ENCODE measurements around the gene OR2A42.
"Not testable (repeated sequence)": the region's sequence is repeated elsewhere in the genome, so short reads cannot be mapped to it uniquely, and the experiment has no call there.

DNA sequence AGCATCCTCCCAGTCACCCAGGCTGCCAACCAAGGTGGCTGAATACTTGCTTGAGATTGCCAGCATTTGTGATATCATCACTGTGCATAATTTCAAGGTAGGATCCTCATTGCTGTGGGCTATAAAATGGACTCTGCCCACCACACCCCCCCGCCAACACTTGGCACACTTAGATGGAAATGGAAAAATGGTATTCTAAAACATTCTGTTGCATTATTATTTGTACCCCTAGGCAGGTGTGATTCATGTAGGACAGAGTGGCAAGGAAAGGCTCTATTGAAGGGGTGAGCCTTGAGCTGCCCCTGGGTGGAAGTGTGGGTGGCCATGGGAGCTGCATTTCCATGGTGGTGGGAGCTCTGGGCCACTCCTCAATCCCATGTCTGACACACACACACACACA is 20.8 kb downstream of the OR2A42 start:
- TF ChIP-seq, protein P1, sequence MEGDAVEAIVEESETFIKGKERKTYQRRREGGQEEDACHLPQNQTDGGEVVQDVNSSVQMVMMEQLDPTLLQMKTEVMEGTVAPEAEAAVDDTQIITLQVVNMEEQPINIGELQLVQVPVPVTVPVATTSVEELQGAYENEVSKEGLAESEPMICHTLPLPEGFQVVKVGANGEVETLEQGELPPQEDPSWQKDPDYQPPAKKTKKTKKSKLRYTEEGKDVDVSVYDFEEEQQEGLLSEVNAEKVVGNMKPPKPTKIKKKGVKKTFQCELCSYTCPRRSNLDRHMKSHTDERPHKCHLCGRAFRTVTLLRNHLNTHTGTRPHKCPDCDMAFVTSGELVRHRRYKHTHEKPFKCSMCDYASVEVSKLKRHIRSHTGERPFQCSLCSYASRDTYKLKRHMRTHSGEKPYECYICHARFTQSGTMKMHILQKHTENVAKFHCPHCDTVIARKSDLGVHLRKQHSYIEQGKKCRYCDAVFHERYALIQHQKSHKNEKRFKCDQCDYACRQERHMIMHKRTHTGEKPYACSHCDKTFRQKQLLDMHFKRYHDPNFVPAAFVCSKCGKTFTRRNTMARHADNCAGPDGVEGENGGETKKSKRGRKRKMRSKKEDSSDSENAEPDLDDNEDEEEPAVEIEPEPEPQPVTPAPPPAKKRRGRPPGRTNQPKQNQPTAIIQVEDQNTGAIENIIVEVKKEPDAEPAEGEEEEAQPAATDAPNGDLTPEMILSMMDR (conservative IDR thresholded peaks at IDR 0.05; ENCODE audit: low read depth, low read length), result not testable (repeated sequence)
- TF ChIP-seq EZH2 (IDR thresholded peaks at IDR 0.05; ENCODE audit: borderline replicate concordance, low read depth, low read length, poor library complexity, severe bottlenecking), result not testable (repeated sequence)

Measured in A673 (cell line).